Lower leg skin (tissue), 4 donors: ENCODE data around the gene CACNB2. TPM values are rescaled to one million over a fixed set of nuclear protein-coding genes. Genes with fewer than 3 reads are reported as not detected.

Experiments used
- DNase-seq, 2 donors: peaks; one replicate each; pipeline ENCODE4 v3.0.0-alpha.2; 2019; ENCODE audit warnings: low spot score in 2 of 2
- H3K4me3 ChIP-seq: fragments of 200-600 bp; sonication (generic); 2 replicates; pipeline ENCODE4 v1.5.1; 2017; ENCODE audit warnings: mild to moderate bottlenecking, low read depth; ENCODE audit not compliant: poor library complexity, severe bottlenecking
- CTCF ChIP-seq, 3 donors: fragments of 450-650 bp; IDR thresholded peaks; one replicate each; pipeline ENCODE4 v1.5.1; 2016; ENCODE audit warnings: antibody characterized with exemption in 3 of 3, mild to moderate bottlenecking in 3 of 3, moderate library complexity in 2 of 3
- POLR2A ChIP-seq, 2 donors: fragments of 450-650 bp; IDR thresholded peaks; one replicate each; pipeline ENCODE4 v1.6.1; 2016 to 2017; ENCODE audit warnings: antibody characterized with exemption in 2 of 2, mild to moderate bottlenecking in 1 of 2, moderate library complexity in 1 of 2
- WGBS, 2 donors: methylation state at CpG; one replicate each; pipeline ENCODE4 v1.1.5; 2018; 5-methylcytosine and 5-hydroxymethylcytosine counted together
- intact Hi-C: fragments of 100-400 bp; cut with DNase I; formaldehyde crosslinking; loops from one replicate; pipeline ENCODE4 v1.15.0; 2023; ENCODE audit warnings: low total_unique reads
- total RNA-seq, 4 donors: library from RNA; depleted of rRNA; stranded (reverse); fragments of >200 nt; gene quantifications; one replicate each; pipeline ENCODE4 v1.1.0, GENCODE V29; 2016

The CACNB2 gene
- total RNA-seq, 4 donors from 2014 or later: 3.6 to 7.6 (median 6.1) TPM

GRCh38 chr10:18497806-18498369, 357.7 kb downstream of the CACNB2 start:
- intact Hi-C loops: no loop called here
- no peak overlapping the region for H3K4me3 ChIP-seq
- TF ChIP-seq CTCF (IDR thresholded peaks at IDR 0.05): no peak
- no peak for TF ChIP-seq POLR2A (IDR thresholded peaks at IDR 0.05)
- WGBS, 2 donors: 83 to 85% methylated on average over 8 of the region's 8 CpGs
- no peak for DNase-seq

GRCh38 chr10:18498998-18499397, 358.8 kb downstream of the CACNB2 start:
- no peak for DNase-seq
- no peak for TF ChIP-seq POLR2A (IDR thresholded peaks at IDR 0.05)
- no peak for TF ChIP-seq CTCF (IDR thresholded peaks at IDR 0.05)
- intact Hi-C loops: no loop called here
- WGBS, 2 donors: 84 to 86% methylated on average over 4 of the region's 4 CpGs
- no peak overlapping the region for H3K4me3 ChIP-seq

GRCh38 chr10:18500576-18500975, 360.4 kb downstream of the CACNB2 start:
- TF ChIP-seq CTCF (IDR thresholded peaks at IDR 0.05) (no peak), POLR2A (IDR thresholded peaks at IDR 0.05) (no peak)
- intact Hi-C loops: no loop called here
- no peak for DNase-seq
- H3K4me3 ChIP-seq: no peak overlapping the region
- 88 to 95% methylated on average over 7 of the region's 7 CpGs for WGBS, 2 donors

- no peak overlapping the region for H3K4me3 ChIP-seq
- intact Hi-C loops: no loop called here
- no peak for DNase-seq
- no peak for TF ChIP-seq CTCF (IDR thresholded peaks at IDR 0.05)
- TF ChIP-seq POLR2A (IDR thresholded peaks at IDR 0.05): no peak
- 82 to 89% methylated on average over 3 of the region's 3 CpGs for WGBS, 2 donors
Measured at GRCh38 chr10:18501198-18501597, 361.0 kb downstream of the CACNB2 start.

- TF ChIP-seq POLR2A (IDR thresholded peaks at IDR 0.05) (no peak), CTCF (IDR thresholded peaks at IDR 0.05) (no peak)
- intact Hi-C loops: no loop called here
- H3K4me3 ChIP-seq: no peak overlapping the region
- 73 to 79% methylated on average over 5 of the region's 5 CpGs for WGBS, 2 donors
- no peak for DNase-seq
Measured at GRCh38 chr10:18501629-18502028, 361.4 kb downstream of the CACNB2 start.

- no peak overlapping the region for H3K4me3 ChIP-seq
- no peak for DNase-seq
- intact Hi-C loops: no loop called here
- TF ChIP-seq POLR2A (IDR thresholded peaks at IDR 0.05) (no peak), CTCF (IDR thresholded peaks at IDR 0.05) (no peak)
- 91 to 95% methylated on average over 5 of the region's 5 CpGs for WGBS, 2 donors
Measured at GRCh38 chr10:18504161-18504560, 363.9 kb downstream of the CACNB2 start.
